Effector memory CD8-positive, alpha-beta T cell (primary cell): ENCODE measurements around the gene KLF4.

Experiments
- ATAC-seq: fragments of 150-1000 bp; cut with Tn5 transposase; replicated peaks from 2 replicates; pipeline ENCODE4 v1.10.0; 2021; ENCODE audit warnings: mild to moderate bottlenecking, moderate library complexity
- DNase-seq, 3 experiments: peaks; one replicate each; pipeline ENCODE4 v3.0.0; 2021
- H3K27ac Mint-ChIP-seq, 2 donors: one replicate each; pipeline ENCODE4 v1.8.0; 2022; ENCODE audit warnings: mild to moderate bottlenecking in 2 of 2, mixed read lengths in 2 of 2, moderate library complexity in 2 of 2
- H3K27me3 Mint-ChIP-seq, 2 donors: one replicate each; pipeline ENCODE4 v1.8.0; 2022; ENCODE audit warnings: mixed read lengths in 2 of 2
- H3K36me3 Mint-ChIP-seq: one replicate; pipeline ENCODE4 v1.8.0; 2022; ENCODE audit warnings: mild to moderate bottlenecking, moderate library complexity, mixed read lengths; ENCODE audit not compliant: insufficient read depth
- H3K4me1 Mint-ChIP-seq, 2 donors: one replicate each; pipeline ENCODE4 v1.8.0; 2022; ENCODE audit warnings: low read depth in 2 of 2, mixed read lengths in 2 of 2
- H3K4me3 Mint-ChIP-seq, 2 donors: one replicate each; pipeline ENCODE4 v1.8.0; 2022; ENCODE audit warnings: mild to moderate bottlenecking in 2 of 2, mixed read lengths in 2 of 2, moderate library complexity in 2 of 2
- H3K9me3 Mint-ChIP-seq, 2 donors: one replicate each; pipeline ENCODE4 v1.8.0; 2022; ENCODE audit warnings: mixed read lengths in 2 of 2

KLF4 gene

DNA sequence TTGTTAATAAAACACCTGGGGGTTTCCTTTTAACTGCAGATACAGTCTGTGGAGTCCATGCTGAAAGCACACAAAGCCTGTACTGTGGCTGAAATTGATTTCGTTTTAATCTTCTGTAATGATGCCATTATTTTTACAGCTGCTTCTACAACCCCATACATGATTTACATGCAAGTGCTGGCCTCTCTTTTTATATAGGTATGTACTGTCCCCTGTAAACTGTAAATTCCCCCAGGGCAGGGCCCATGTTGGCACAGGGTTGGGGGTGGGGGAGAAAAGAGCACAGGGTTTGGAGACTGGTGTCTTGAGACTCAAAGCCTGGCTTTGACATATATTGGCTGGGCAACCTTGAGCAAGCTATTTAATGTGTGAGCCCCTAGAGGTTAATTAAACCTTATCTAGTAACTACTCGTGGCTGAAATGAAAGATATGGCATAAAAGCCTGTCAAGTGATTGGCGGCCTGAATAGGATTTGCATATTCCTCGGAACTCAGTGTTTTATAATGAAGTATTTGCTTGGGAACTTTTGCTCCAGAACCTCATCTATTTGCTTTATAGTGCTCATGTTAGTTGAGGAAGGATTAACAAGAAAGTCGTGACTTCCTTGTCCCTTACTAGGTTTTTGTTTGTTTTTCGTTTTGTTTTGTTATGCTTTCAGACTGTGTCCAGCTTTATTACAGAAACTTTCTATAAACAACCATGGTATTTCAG is 34.0 kb downstream of the KLF4 start:
- no peaks in the 10 kb centered on the region for H3K36me3 Mint-ChIP-seq
- H3K4me1 Mint-ChIP-seq, result no peaks in the 10 kb centered on the region
- ATAC-seq (no peak), DNase-seq (no peak)
- peaks cover 11 to 13% of the 10 kb centered on the region in 2 donors for H3K27me3 Mint-ChIP-seq
- no peak overlapping the region for H3K27ac Mint-ChIP-seq
- H3K4me3 Mint-ChIP-seq, result no peak overlapping the region
- H3K9me3 Mint-ChIP-seq, result no peaks in the 10 kb centered on the region

DNA sequence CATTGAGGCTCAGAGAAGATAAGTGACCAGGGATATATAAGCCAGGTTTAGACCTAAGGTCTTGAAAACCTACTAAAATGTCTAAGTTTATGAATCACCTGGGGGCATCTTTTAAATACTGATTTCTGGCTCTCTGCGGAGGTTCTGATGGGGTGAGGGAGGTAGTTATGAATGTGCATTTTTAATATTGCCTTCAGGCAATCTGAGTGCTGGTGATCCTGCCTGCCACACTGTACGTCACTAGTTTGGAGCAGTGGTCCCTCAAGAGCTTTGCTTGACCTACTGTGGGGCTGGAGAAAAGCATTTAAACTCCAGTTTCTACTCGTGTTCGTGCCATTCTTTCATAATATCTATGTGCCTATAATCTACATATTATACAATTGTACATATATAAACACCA is 36.1 kb downstream of the KLF4 start:
- Mint-ChIP-seq H3K4me3 (no peak overlapping the region), H3K4me1 (no peaks in the 10 kb centered on the region), H3K36me3 (no peaks in the 10 kb centered on the region), H3K27me3 (peaks cover 7 to 11% of the 10 kb centered on the region in 2 donors), H3K9me3 (no peaks in the 10 kb centered on the region), H3K27ac (no peak overlapping the region)
- DNase-seq (no peak), ATAC-seq (no peak)

- Mint-ChIP-seq H3K27me3 (peaks cover 0 to 7% of the 10 kb centered on the region in 2 donors), H3K4me3 (no peak overlapping the region), H3K27ac (no peak overlapping the region), H3K9me3 (no peaks in the 10 kb centered on the region), H3K36me3 (no peaks in the 10 kb centered on the region), H3K4me1 (no peaks in the 10 kb centered on the region)
- DNase-seq (no peak), ATAC-seq (no peak)
Observed at GRCh38 chr9:107447834-107448233, 41.7 kb downstream of the KLF4 start.

DNA sequence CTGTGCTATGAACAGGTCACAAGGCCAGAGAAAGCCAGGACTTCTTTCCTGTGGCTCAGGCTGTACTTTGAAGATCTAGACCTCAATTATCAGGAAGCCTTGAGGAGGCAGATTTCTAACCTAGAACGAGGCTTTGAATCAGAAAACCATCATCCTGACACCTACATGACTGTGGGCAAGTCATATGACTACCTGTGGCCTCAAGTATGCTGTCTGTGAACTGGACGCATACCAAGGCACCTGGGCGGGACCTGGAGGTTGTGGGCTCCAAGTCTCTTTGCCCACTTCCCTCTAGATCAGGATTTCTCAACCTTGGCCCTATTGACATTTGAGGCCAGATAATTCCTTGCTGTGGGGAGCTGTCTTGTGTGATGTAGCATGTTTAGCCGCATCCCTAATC is 42.5 kb downstream of the KLF4 start:
- ATAC-seq (no peak), DNase-seq (no peak)
- Mint-ChIP-seq H3K27me3 (peaks cover 0 to under 1% of the 10 kb centered on the region in 2 donors), H3K4me3 (no peak overlapping the region), H3K9me3 (no peaks in the 10 kb centered on the region), H3K27ac (no peak overlapping the region), H3K4me1 (no peaks in the 10 kb centered on the region), H3K36me3 (no peaks in the 10 kb centered on the region)

DNA sequence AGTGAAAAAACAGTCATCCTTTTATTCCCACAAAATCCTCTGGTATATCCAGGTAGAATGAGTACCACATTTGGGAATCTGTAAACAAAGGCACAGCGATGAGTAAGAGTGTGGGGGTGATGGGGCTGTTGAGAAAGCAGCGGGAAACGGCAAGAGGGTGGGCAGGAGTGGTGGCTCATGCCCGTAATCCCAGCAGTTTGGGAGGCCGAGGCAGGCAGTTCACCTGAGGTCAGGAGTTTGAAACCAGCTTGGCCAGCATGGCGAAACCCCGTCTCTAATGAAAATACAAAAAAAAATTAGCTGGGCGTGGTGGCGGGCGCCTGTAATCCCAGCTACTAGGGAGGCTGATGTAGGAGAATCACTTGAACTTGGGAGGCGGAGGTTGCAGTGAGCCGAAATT is 43.1 kb downstream of the KLF4 start:
- no peak overlapping the region for H3K4me3 Mint-ChIP-seq
- no peaks in the 10 kb centered on the region for H3K27me3 Mint-ChIP-seq
- no peak overlapping the region for H3K27ac Mint-ChIP-seq
- H3K36me3 Mint-ChIP-seq, result no peaks in the 10 kb centered on the region
- DNase-seq, result no peak
- H3K4me1 Mint-ChIP-seq, result no peaks in the 10 kb centered on the region
- ATAC-seq, result no peak
- no peaks in the 10 kb centered on the region for H3K9me3 Mint-ChIP-seq

GRCh38 chr9:107443786-107444185 is 45.8 kb downstream of the KLF4 start:
- Mint-ChIP-seq H3K9me3 (no peaks in the 10 kb centered on the region), H3K4me3 (no peak overlapping the region), H3K4me1 (no peaks in the 10 kb centered on the region), H3K27me3 (no peaks in the 10 kb centered on the region), H3K36me3 (no peaks in the 10 kb centered on the region), H3K27ac (no peak overlapping the region)
- DNase-seq, result no peak
- ATAC-seq, result no peak

DNA sequence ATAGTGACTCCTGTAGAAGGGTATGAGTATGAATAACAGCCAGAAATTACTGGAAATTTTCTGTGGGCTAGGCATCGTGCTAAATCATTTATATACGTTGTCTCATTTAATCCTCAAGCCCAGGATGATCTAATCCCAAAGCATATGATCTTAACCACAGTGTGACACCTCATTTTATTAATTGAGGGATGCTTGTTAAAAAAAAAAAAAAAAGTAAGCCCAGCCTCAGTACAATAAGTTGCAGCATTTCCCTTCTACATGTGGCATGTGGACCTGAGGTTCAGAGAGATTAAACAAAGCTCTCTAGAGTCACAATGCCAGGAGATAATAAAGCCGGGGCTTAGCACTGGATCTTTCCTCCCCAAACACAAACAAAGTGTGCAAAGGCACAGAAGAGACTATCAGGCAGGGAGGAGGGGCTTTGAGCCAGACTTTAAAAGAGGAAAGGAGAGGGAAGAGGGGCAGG is 49.5 kb downstream of the KLF4 start:
- H3K4me3 Mint-ChIP-seq, result no peak overlapping the region
- H3K36me3 Mint-ChIP-seq, result peaks cover 3% of the 10 kb centered on the region
- no peaks in the 10 kb centered on the region for H3K9me3 Mint-ChIP-seq
- H3K4me1 Mint-ChIP-seq, result no peaks in the 10 kb centered on the region
- no peak overlapping the region for H3K27ac Mint-ChIP-seq
- ATAC-seq (no peak), DNase-seq (no peak)
- H3K27me3 Mint-ChIP-seq, result peaks cover 6 to 11% of the 10 kb centered on the region in 2 donors

GRCh38 chr9:107438211-107439031 is 51.1 kb downstream of the KLF4 start:
- Mint-ChIP-seq H3K4me1 (no peaks in the 10 kb centered on the region), H3K27ac (no peak overlapping the region), H3K36me3 (peaks cover 3% of the 10 kb centered on the region), H3K9me3 (no peaks in the 10 kb centered on the region), H3K4me3 (no peak overlapping the region), H3K27me3 (peaks cover 9 to 11% of the 10 kb centered on the region in 2 donors)
- no peak for ATAC-seq
- no peak for DNase-seq

DNA sequence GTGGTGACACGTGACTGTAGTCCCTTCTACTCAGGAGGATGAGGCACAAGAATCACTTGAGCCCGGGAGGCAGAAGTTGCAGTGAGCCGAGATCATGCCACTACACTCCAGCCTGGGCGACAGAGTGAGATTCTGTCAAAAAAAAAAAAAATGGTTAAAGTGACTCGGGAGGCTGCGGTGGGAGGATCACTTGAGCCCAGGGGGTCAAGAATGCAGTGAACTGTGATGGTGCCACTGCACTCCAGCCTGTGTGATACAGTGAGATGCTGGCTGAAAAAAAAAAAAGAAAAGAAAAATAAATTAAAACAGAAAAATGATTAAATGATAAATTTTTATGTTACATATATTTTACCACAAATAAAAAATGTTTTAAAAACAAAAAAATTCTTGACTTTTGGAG is 51.9 kb downstream of the KLF4 start:
- ATAC-seq, result no peak
- no peak for DNase-seq
- Mint-ChIP-seq H3K4me1 (no peaks in the 10 kb centered on the region), H3K4me3 (no peak overlapping the region), H3K36me3 (peaks cover 3% of the 10 kb centered on the region), H3K9me3 (no peaks in the 10 kb centered on the region), H3K27ac (no peak overlapping the region), H3K27me3 (peaks cover 11 to 14% of the 10 kb centered on the region in 2 donors)

DNA sequence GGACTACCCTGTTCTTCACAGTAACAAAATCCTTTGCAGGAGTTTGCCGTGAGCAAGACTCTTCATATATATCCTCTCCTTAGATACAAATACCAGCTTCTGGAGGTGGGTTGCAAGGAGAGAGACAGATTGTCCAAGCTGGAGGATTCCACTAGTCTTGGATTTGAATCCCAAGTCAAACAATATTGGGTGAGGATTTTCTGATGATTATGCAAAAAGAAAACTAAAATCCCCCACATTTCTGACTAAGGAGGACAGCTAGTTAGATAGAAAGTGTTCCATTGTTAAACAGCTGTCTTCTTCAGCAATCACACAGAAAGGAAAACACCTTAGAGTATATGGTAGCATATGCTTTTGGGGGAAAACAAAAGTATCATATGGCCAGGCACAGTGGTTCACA is 54.2 kb downstream of the KLF4 start:
- ATAC-seq (no peak), DNase-seq (no peak)
- H3K4me3 Mint-ChIP-seq, result no peak overlapping the region
- H3K4me1 Mint-ChIP-seq, result no peaks in the 10 kb centered on the region
- H3K36me3 Mint-ChIP-seq, result peaks cover 3% of the 10 kb centered on the region
- no peaks in the 10 kb centered on the region for H3K9me3 Mint-ChIP-seq
- peaks cover 20 to 24% of the 10 kb centered on the region in 2 donors for H3K27me3 Mint-ChIP-seq
- no peak overlapping the region for H3K27ac Mint-ChIP-seq
